Measurements from ENCODE around the gene SH3RF3.

DNA sequence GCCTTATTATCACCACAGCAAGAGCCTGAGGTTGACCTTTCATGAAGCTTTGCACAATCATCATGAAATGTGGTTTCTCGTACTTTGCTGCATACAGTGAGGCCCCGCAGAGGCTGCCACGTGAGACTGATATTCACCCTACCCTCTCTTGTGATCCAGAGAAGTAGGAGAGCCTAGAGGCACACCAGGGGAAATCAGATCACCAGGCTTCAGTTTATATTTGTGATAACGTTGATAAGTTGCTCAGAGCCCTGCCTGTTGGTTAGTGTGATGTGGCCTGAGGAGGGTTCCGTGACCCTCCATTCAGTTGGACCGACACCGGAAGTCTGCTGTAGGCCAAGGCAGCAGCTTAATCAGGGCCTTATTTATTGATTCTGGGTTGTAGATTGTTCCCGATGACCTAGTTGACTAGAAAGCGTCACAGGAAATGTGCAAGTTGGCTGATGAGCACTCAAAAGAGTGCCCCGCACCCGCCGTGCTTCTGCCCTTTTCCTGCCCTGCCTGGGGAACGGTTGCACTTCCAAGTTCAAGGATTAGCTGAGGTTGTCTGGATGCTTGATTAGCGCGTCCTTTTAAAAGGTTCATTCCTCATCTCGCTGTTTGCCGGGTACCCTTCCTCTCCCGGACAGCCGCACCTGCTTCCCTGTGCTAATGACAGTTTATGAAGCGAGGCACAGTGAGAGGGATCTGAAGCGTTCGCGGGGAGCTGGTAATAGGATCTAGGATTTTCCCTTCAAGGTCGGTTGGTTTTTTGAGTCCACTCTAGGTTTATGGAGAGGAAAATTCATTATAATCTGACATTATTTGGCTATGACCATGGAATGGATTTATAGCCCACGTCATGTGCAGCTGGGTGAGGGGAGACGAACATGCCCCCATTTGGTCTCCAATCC is 146.4 kb downstream of the SH3RF3 start:
- TF ChIP-seq POLR2A (IDR thresholded peaks at IDR 0.05) (no peak), CTCF (IDR thresholded peaks at IDR 0.05) (no peak)
